Neural crest cell (in vitro differentiated cells): ENCODE results near the gene IGF2BP1. TPM values are rescaled to one million over a fixed set of nuclear protein-coding genes. Genes with fewer than 3 reads are reported as not detected.
"Not testable (repeated sequence)": the region's sequence is repeated elsewhere in the genome, so short reads cannot be mapped to it uniquely, and the experiment has no call there.

Experiments used
- DNase-seq: peaks from one replicate; pipeline ENCODE4 v3.0.0; 2021; ENCODE audit warnings: low read depth, mixed read lengths, low spot score
- H3K27ac Mint-ChIP-seq: one replicate; pipeline ENCODE4 v1.8.0; 2021; ENCODE audit warnings: mild to moderate bottlenecking, mixed read lengths; ENCODE audit not compliant: unreplicated experiment
- H3K27me3 Mint-ChIP-seq: 2 replicates; pipeline ENCODE4 v1.8.0; 2021; ENCODE audit warnings: low read depth, mild to moderate bottlenecking, mixed read lengths
- H3K36me3 Mint-ChIP-seq: 2 replicates; pipeline ENCODE4 v1.8.0; 2021; ENCODE audit warnings: low read depth, mild to moderate bottlenecking, mixed read lengths
- H3K4me1 Mint-ChIP-seq: 2 replicates; pipeline ENCODE4 v1.8.0; 2021; ENCODE audit warnings: mixed read lengths
- H3K4me3 Mint-ChIP-seq: one replicate; pipeline ENCODE4 v1.8.0; 2021; ENCODE audit warnings: mild to moderate bottlenecking, mixed read lengths
- H3K9me3 Mint-ChIP-seq: 2 replicates; pipeline ENCODE4 v1.8.0; 2021; ENCODE audit warnings: mixed read lengths
- total RNA-seq: library from RNA; stranded (reverse); gene quantifications from 2 replicates; pipeline ENCODE4 v1.2.1, GENCODE V29; 2021
- TF ChIP-seq, protein P1 (sequence below): fragments of 200-600 bp; sonication (generic); conservative IDR thresholded peaks from 2 replicates; pipeline ENCODE4 v1.5.0; 2021; ENCODE audit warnings: antibody characterized with exemption, mild to moderate bottlenecking

IGF2BP1 gene
- total RNA-seq, 1 donor from 2014 or later = 536 TPM

DNA sequence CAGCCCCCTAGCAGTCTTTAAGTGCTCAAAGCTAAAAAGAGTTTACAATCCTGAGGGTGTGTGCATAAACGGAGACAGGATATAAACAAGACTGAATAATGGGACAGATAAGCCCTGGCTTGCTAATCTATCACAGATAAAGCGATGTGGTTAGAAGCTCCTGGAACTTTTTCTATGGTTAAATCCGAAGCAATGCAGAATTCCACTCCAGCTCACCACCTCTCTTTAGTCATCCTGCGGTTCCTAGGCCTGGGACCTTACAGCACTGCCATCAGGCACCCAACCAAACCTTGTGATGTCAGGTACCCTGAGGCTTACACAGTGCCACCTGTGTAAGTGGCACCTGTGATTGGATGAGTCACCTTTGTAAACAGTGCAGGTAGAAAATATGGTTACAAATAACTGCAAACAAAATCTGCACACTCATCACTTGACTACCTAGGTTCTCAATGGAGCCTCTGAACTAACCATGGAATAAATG lies 103.9 kb downstream of the IGF2BP1 start:
- no peaks in the 10 kb centered on the region for H3K9me3 Mint-ChIP-seq
- H3K4me3 Mint-ChIP-seq = no peak overlapping the region
- no peaks in the 10 kb centered on the region for H3K4me1 Mint-ChIP-seq
- peaks cover 4% of the 10 kb centered on the region for H3K27me3 Mint-ChIP-seq
- TF ChIP-seq, protein P1, sequence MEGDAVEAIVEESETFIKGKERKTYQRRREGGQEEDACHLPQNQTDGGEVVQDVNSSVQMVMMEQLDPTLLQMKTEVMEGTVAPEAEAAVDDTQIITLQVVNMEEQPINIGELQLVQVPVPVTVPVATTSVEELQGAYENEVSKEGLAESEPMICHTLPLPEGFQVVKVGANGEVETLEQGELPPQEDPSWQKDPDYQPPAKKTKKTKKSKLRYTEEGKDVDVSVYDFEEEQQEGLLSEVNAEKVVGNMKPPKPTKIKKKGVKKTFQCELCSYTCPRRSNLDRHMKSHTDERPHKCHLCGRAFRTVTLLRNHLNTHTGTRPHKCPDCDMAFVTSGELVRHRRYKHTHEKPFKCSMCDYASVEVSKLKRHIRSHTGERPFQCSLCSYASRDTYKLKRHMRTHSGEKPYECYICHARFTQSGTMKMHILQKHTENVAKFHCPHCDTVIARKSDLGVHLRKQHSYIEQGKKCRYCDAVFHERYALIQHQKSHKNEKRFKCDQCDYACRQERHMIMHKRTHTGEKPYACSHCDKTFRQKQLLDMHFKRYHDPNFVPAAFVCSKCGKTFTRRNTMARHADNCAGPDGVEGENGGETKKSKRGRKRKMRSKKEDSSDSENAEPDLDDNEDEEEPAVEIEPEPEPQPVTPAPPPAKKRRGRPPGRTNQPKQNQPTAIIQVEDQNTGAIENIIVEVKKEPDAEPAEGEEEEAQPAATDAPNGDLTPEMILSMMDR = no peak
- H3K27ac Mint-ChIP-seq = no peak overlapping the region
- H3K36me3 Mint-ChIP-seq = no peaks in the 10 kb centered on the region
- DNase-seq = no peak

DNA sequence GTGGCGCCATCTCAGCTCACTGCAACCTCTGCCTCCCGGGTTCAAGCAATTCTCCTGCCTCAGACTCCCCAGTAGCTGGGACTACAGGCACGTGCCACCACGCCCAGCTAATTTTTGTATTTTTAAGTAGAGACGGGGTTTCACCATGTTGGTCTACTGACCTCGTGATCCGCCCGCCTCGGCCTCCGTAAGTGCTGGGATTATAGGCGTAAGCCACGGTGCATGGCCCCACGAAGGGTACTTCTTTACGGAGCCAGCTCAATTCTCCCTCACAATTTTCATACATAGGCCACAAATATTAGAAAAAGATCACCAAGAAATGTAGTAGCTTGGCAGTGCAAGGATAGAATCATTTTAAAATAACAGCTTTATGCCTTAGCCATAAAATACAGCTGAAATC lies 106.2 kb downstream of the IGF2BP1 start:
- H3K4me3 Mint-ChIP-seq, H3K36me3 Mint-ChIP-seq, DNase-seq, H3K27me3 Mint-ChIP-seq, H3K9me3 Mint-ChIP-seq, H3K4me1 Mint-ChIP-seq, H3K27ac Mint-ChIP-seq: not testable (repeated sequence)

DNA sequence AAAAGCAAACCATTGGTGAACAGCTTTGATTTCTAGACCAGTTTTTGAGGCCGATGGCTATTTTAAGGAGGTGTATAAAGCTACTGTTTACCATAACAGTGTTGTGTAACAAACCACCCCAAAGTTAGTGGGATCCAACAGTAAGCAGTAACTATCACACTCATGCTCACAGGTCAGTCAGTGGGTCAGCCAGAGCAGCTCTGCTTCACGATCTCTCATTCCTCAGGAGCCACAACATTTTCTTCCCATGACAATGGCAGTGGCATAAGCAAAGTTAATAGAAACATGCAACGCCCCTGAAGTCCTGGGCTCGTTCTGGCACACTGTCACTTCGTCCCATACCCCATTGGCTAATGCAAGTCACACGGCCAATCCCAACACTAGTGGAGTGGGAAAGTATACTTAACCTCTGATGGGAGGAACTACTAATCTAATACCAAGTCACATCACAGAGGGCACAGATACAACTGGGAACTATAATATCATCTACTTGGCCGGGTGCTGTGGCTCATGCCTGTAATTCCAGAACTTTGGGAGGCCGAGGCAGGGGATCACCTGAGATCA lies 107.4 kb downstream of the IGF2BP1 start:
- Mint-ChIP-seq H3K4me3 (no peak overlapping the region), H3K27ac (no peak overlapping the region), H3K36me3 (no peaks in the 10 kb centered on the region), H3K9me3 (no peaks in the 10 kb centered on the region), H3K4me1 (no peaks in the 10 kb centered on the region), H3K27me3 (peaks cover 6% of the 10 kb centered on the region)
- no peak for DNase-seq
- TF ChIP-seq, protein P1 = no peak

Other genes with a start within 250 kb of the IGF2BP1 start
- 0.65 and 0.68 TPM in 2 replicates for gene TTLL6, start 180.2 kb upstream of the IGF2BP1 start, total RNA-seq
- gene CALCOCO2, start 166.3 kb upstream of the IGF2BP1 start, total RNA-seq = 35.4 and 35.7 TPM in 2 replicates
- 84.7 and 87.5 TPM in 2 replicates for gene ATP5MC1, start 104.6 kb upstream of the IGF2BP1 start, total RNA-seq
- 55.8 and 56.8 TPM in 2 replicates for gene UBE2Z, start 89.0 kb upstream of the IGF2BP1 start, total RNA-seq
- gene SNF8, start 52.5 kb upstream of the IGF2BP1 start, total RNA-seq = 146 and 153 TPM in 2 replicates
- gene GIP, start 28.8 kb upstream of the IGF2BP1 start, total RNA-seq = not detected in 2 replicates
- 0.02 TPM in 1 of 2 replicates, not detected in the other for gene B4GALNT2, start 135.4 kb downstream of the IGF2BP1 start, total RNA-seq
- gene GNGT2, start 213.2 kb downstream of the IGF2BP1 start, total RNA-seq = not detected in 2 replicates
- 0.64 and 1.0 TPM in 2 replicates for gene ABI3, start 213.3 kb downstream of the IGF2BP1 start, total RNA-seq
- not detected in 2 replicates for gene PHOSPHO1, start 233.4 kb downstream of the IGF2BP1 start, total RNA-seq